H54 (cell line): Measurements from ENCODE around the gene SLC19A3.
A peak's percentile ranks its signal among the peaks of the same experiment; 100 is the strongest.
"Not testable (repeated sequence)": the region's sequence is repeated elsewhere in the genome, so short reads cannot be mapped to it uniquely, and the experiment has no call there.

Experiments
- DNase-seq: peaks from one replicate; pipeline ENCODE4 v3.0.0; 2011; ENCODE audit warnings: low spot score, mixed read lengths; ENCODE audit not compliant: insufficient read length
- FAIRE-seq: peaks from 3 replicates; lab custom pipeline; 2011; peaks lifted over from hg19 to GRCh38; lab: Jason Lieb, UNC
- POLR2A ChIP-seq: IDR thresholded peaks from 2 replicates; pipeline ENCODE4 v1.6.1; 2011; ENCODE audit warnings: low read depth, mild to moderate bottlenecking, low read length

The SLC19A3 gene

DNA sequence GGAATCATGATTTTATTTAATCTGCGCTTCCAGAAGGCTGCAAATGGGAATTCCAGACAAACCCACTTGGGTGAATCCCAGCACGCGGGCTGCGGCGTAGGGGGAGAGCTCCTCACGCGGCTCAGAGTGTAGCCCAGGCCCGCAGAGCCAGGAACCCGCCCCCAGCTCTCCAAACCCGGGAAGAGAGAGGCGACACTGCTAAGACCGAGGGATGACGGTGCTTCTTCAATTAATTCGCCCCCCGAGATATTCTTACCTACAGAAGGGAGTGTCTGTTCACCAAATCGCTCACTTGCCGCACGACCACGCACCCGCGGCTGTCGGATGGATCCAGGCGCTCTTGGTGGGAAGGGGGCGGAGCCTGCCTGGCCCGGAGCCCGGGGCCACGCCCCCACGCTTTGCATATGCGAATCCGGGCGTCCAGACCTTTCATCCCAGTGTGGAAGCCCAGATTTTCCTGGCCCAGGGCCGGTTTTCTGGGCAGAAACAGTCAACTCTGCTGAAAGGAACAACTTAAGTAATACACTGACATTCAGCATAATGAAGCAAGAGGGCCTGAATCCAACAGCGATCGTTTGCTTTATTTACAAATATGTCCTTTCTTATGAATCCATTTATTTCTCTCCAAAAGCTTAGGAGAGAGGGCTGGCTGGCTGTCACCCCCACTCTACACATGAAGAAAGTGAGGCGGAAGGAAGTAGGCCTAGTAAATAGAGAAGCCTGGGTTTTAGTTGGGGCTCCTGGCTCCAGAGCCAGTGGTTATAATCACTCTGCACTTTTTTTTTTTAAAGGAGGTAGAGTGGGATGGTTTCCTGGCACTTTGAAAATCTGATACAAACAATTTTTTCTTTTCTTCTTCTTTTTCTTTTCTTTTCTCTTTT is at the start of gene SLC19A3:
Gene SLC19A3, minus strand, starts transcription at position 342 of the 881 bp plus-strand sequence. CDS start 15,710 bp downstream, outside the sequence.
- no peak for TF ChIP-seq POLR2A
- DNase-seq (peak; percentile 67), FAIRE-seq (no peak)

DNA sequence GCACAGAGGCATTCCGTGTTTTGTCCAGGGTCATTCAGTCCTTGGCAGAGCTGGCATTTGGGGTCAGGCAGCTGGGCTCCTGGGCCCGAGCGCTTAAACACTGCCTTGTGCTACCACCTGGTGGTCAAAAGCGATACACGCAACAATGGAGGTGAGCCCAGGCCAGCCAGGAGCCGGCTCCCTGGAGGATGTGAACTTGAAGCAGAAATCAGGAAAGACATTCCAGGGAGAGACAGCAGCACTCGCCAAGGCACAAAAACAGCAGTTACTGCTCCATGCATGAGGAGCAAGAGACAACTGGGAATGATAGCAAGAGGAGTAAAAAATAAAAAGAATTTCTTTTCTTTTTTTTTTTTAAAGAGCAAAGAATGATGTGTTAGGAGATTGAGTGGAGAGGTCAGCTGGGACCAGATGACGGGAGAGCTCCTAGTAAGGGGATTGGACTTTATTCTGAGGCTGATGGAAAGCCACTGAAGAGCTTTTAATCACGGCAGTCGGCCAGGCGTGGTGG is 48.6 kb upstream of the SLC19A3 start:
- FAIRE-seq (peak; percentile 93), DNase-seq (peak; percentile 88)
- TF ChIP-seq POLR2A, result no peak

DNA sequence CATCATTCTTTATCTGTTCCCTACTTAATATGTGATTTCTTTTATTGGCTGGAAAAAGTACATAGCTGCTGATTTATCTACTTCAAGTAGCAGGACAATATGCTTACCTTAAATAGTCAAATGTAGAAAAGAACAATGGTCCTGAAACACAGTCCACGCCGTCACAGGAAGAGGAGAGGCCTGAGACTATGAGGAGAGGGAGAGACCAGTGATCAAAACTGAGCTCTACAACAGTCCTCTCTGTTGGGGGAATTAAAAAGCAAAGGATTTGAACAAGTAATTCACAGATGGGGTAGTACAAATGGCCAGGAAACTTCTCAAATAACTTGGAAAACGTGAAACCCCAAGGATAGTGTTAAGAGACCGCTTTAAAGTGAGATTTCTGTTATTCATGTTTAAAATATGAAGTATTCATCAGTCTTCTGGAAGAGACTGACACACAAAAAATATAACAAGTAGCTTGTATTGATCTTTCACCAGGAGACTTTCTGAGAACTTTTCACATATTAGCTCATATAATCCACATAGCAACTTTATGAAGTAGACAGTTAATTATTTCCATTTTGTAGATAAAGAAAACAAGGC is 48.1 kb upstream of the SLC19A3 start:
- no peak for FAIRE-seq
- TF ChIP-seq POLR2A, result no peak
- DNase-seq, result no peak

DNA sequence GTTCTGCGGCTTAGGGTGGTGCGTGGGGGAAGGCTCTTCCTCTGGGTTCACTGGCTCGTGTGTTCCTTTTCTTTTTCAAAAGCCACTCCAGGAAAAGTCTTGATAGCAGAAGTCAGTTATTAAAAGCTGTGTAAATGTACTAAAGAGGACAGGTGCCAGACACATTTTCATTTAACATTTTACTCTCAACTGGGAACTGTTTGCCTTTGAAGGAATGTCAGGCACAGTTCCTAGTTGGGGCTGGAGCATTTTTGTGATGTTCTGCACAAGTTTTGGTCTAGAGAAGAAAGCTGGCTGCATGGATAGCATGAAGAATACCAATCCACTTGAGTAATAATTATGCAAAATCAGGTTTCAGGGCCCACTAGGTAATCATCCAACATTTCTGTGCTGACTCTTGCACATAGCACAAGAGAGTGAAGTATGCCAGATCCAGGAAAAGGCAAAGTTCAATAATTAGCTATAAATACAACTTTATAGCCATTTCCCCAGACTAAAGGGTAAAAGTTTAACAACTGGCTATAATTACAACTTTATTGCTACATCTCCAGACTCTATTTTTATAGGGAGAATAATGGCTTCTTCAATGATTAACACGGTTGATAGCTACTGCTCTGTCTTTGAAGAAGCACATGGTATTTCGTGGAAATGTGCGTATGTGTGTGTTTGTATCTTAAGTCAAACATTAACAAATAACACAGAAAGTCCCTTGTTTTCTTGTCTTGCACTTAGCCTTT is 44.1 kb upstream of the SLC19A3 start:
- FAIRE-seq (no peak), DNase-seq (no peak)
- TF ChIP-seq POLR2A, result no peak

DNA sequence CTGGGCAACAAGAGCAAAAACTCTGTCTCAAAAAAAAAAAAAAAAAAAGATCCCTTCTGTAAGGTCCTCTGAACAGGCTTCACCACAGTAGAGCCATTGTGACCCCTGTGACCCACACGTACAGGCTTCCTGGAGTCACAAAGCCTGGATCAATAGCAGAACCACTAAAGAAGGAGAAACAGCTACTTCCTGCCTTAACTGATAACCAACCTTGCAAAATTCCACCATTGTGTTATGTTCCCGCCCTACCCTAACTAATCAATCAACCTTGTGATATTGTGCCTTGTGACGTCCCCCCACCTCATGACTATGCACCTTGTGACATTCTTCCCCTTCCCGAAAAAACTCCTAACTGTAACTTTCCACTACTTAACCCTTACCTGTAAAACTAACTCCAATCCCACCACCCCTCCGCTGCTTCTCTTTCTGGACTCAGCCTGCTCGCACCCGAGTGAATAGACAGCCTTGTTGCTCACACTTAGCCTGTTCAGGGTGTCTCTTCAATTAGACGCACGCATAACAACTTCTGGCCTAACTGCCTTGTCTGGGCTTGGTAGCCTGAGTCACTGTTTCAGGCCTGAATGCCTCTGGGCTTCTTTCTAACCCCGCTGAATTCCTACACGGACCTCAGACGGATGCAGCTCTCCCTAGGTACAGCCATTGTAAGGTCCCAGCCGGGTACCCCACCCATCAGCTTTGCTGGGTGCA is 41.7 kb upstream of the SLC19A3 start:
- no peak for FAIRE-seq
- no peak for TF ChIP-seq POLR2A
- no peak for DNase-seq

DNA sequence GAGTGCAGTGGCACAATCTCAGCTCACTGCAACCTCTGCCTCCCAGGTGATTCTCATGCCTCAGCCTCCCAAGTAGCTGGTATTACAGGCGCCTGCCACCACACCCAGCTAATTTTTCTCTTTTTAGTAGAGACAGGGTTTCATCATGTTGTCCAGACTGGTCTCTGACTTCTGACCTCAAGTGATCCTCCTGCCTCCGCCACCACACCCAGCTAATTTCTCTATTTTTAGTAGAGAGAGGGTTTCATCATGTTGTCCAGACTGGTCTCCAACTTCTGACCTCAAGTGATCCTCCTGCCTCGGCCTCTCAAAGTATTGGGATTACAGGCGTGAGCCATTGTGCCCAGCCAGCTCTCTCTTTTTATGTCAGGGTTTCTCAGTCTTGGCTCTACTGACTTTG is 38.4 kb upstream of the SLC19A3 start:
- DNase-seq, FAIRE-seq: not testable (repeated sequence)

DNA sequence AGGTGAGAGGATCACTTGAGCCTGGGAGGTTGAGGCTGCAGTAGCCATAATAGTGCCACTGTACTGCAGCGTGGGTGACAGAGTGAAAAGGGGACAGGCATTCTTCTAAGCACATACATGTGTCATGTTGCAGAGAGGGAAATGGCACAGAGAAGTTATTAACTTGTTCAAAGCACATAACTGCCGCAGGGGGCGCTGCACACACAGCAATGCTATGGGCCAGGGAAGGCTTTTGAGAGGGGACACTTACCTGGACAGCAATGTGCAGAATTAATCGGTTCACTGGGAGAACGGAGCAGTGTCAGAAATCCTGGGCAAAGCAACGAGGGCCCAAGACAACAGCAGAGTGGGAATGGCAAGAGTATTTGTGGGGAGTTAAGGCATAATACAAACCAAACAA is 30.3 kb upstream of the SLC19A3 start:
- peak; percentile 45 for DNase-seq
- FAIRE-seq, result peak; percentile 70
- TF ChIP-seq POLR2A, result no peak

DNA sequence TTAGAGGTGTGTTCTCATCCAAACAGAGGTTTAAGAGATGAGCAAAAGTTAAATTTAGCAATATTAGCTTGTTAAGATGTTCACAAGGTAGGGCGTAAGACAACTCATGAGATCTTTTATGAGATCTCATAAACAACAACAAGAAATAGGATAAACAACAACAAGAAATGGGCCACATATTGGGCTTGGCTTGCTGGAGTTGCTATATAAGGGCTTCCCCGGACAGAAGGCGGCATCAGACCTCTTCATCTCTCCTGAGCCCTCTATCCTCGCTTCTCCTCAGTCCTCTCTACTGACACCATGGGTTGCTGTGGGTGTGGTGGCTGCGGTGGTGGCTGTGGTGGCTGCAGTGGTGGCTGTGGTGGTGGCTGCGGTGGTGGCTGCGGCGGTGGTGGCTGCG is 27.8 kb upstream of the SLC19A3 start, which contains the start of gene SCYGR8:
Gene SCYGR8, plus strand, starts transcription at position 301 of the 400 bp plus-strand sequence. Its CDS starts 0 bp downstream, at position 301.
- TF ChIP-seq POLR2A, result no peak
- DNase-seq (no peak), FAIRE-seq (no peak)

DNA sequence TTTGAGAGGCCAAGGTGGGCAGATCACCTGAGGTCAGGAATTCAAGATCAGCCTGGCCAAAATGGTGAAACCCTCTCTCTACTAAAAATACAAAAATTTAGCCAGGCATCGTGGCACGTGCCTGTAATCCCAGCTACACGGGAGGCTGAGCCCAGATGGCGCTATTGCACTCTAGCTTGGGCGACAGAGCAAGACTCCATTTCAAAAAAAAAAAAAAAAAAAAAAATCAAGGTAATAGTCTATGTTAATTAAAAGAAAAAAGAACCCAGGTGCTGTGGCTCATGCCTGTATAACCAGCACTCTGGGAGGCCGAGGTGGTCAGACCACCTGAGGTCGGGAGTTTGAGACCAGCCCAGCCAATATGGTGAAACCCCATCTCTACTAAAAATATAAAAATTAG is 22.9 kb upstream of the SLC19A3 start:
- not testable (repeated sequence) for DNase-seq, FAIRE-seq

DNA sequence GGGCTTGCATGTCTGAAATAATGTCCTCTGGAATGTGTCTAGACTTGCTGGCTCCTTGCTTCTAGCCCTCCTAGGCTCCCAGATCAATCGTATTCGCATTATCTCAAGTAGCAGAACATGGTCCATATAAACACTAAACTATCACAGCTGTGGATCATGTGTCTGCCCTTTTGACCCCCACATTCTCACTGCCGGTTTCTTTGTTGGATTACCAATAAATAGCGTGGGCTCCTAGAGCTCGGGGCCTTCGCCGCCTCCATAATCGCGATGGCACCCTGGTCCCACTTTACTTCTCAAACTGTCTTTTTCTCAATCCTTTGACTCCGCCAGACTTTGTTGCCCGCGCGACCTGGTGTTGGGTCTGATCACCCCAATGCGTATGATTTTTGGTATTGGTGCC is 21.5 kb upstream of the SLC19A3 start:
- DNase-seq, result no peak
- no peak for FAIRE-seq
- TF ChIP-seq POLR2A, result no peak

DNA sequence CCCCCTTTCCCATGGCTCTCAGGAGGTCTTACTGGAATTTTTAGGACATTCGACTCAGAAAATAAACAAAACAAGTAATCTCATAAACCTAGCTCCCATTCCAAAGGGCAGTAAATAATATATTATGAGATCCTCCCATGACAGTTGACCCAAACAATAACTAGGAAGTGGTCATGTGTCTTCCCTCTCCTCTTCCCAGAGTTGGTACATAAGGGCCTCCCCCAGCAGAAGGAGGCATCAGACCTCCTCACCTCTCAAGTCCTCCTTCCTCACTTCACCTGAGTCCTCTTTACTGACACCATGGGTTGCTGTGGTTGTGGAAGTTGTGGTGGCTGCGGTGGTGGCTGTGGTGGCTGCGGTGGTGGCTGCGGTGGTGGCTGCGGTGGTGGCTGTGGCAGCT is 10.2 kb upstream of the SLC19A3 start, which contains the start of gene SCYGR7:
Gene SCYGR7, plus strand, starts transcription at position 301 of the 400 bp plus-strand sequence. Its CDS starts 0 bp downstream, at position 301.
- DNase-seq (no peak), FAIRE-seq (no peak)
- no peak for TF ChIP-seq POLR2A

DNA sequence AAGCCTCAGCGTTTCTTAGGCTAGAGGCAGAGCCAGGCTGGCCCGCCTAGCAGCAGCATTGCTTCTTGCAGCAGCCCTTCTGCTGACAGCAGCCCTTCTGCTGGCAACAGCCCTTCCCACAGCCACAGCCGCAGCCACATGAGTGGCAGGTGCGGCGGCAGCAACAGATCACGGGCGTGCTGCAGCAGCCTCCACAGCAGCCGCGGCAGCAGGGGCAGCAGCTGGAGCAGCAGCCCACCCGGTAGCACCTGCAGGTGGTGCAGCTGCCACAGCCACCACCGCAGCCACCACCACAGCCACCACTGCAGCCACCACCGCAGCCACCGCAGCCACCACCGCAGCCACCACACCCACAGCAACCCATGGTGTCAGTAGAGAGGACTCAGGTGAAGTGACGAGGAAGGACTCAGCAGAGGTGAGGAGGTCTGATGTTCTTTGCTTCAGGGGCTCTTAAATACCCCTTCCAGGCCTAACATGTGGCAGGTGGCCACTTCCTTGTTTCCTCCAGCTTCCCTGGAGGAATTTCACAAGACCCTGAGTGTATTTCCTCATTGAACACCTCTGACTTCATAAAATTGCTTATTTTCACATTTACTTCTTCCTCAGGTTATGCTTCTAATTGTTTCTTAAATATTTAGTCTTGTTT is 6.7 kb upstream of the SLC19A3 start, which contains the start of gene SCYGR6:
Gene SCYGR6, minus strand, starts transcription at position 364 of the 646 bp plus-strand sequence. Its CDS starts 0 bp downstream, at position 364.
- FAIRE-seq (no peak), DNase-seq (no peak)
- no peak for TF ChIP-seq POLR2A

DNA sequence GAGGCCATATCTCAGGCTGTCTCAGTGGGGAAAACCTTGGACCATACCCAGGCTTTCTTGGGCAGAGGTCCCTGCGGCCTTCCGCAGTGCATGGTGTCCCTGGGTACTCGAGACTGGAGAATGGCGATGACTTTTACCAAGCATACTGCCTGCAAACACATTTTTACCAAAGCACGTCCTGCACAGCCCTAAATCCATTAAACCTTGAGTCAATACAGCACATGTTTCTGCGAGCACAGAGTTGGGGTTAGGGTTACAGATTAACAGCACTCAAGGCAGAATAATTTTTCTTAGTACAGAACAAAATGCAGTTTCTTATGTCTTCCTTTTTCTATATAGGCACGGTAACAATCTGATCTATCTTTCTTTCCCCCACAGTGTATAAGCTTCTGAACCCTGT is 5.0 kb upstream of the SLC19A3 start:
- not testable (repeated sequence) for DNase-seq, FAIRE-seq
